Astrocyte (in vitro differentiated cells and primary cell): Measurements from ENCODE around the gene SHC4.

Experiments
- EZH2 ChIP-seq: IDR thresholded peaks from 2 replicates; pipeline ENCODE4 v1.6.1; 2012; ENCODE audit warnings: mild to moderate bottlenecking, low read length, inconsistent platforms; ENCODE audit not compliant: insufficient read depth
- TF ChIP-seq, protein P1 (sequence below): IDR thresholded peaks from 2 replicates; pipeline ENCODE4 v1.5.1; 2011; ENCODE audit warnings: low read depth, mild to moderate bottlenecking, inconsistent platforms, low read length, moderate library complexity; ENCODE audit not compliant: insufficient read depth

DNA sequence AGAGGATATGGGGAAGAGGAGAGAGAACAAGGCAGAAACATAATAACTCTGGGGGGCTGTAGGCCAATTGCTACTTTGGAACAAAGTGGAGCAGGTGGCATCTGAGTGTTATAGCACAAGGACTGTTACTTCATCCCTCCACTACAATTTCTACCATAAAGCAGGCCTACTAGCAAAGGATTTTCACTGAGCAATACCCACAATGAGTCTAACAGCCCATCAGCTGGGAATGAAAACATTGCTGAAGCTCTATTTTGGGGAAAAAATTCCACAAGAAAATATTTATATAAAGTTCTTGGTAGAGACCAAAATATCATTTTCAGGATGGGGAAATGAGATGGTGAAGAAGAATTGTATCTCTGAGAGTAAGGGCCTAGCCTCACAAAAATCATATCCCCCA is 3.6 kb upstream of the SHC4 start:
- no peak for TF ChIP-seq EZH2
- TF ChIP-seq, protein P1, sequence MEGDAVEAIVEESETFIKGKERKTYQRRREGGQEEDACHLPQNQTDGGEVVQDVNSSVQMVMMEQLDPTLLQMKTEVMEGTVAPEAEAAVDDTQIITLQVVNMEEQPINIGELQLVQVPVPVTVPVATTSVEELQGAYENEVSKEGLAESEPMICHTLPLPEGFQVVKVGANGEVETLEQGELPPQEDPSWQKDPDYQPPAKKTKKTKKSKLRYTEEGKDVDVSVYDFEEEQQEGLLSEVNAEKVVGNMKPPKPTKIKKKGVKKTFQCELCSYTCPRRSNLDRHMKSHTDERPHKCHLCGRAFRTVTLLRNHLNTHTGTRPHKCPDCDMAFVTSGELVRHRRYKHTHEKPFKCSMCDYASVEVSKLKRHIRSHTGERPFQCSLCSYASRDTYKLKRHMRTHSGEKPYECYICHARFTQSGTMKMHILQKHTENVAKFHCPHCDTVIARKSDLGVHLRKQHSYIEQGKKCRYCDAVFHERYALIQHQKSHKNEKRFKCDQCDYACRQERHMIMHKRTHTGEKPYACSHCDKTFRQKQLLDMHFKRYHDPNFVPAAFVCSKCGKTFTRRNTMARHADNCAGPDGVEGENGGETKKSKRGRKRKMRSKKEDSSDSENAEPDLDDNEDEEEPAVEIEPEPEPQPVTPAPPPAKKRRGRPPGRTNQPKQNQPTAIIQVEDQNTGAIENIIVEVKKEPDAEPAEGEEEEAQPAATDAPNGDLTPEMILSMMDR, result no peak
